GM12892 (cell line): ENCODE measurements around the gene EIF2S1.

ENCODE experiments used
- POLR2A ChIP-seq: IDR thresholded peaks from 2 replicates; pipeline ENCODE4 v1.6.1; 2011; ENCODE audit warnings: low read depth, low read length, control low read depth
- POLR2AphosphoS5 ChIP-seq: IDR thresholded peaks from 2 replicates; pipeline ENCODE4 v1.6.1; 2011; ENCODE audit warnings: low read depth, low read length, control low read depth

GRCh38 chr14:67420102-67420739, 60.1 kb downstream of the EIF2S1 start:
- TF ChIP-seq POLR2A (no peak), POLR2AphosphoS5 (no peak)
